Dermis blood vessel endothelial cell (primary cell): ENCODE data around the gene CDAN1. TPM values are rescaled to one million over a fixed set of nuclear protein-coding genes. Genes with fewer than 3 reads are reported as not detected.
"Not testable (repeated sequence)": the region's sequence is repeated elsewhere in the genome, so short reads cannot be mapped to it uniquely, and the experiment has no call there.

ENCODE experiments used
- DNase-seq: peaks from one replicate; pipeline ENCODE4 v3.0.0; 2010
- total RNA-seq: library from RNA; depleted of rRNA; stranded (reverse); fragments of >200 nt; gene quantifications from 2 replicates; pipeline ENCODE4 v1.2.3, GENCODE V29; 2014

CDAN1 gene
- total RNA-seq, 1 donor from 2014 or later, result 12.9 TPM

DNA sequence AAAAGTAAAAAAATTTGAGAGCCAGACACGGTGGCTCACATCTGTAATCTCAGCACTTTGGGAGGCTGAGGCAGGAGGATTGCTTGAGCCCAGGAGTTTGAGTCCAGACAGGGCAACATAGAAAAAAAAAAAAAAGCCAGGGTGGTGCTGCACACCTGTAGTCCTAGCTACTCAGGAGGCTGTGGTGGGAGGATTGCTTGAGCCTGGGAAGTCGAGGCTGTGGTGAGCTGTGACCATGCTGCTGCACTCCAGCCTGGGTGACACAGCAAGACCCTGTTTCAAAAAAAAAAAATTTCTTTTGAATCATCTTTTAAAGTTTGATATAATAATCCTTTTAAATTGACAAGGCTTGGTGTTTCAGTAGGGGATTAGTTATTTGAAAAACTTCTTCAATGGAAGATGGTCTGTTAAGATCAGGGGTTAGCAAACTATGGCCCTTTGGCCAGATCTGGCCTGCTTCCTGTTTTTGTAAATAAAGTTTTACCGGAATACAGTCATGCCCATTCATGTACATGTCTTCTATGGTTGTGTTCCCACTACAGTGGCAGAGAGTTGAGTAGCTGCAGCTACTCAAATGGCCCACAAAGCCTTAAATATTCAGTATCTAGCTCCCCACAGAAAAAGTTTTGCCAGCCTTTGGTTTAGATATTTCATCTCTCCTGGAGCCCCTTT, 28.9 kb downstream of the CDAN1 start:
- peak; percentile 65 for DNase-seq

DNA sequence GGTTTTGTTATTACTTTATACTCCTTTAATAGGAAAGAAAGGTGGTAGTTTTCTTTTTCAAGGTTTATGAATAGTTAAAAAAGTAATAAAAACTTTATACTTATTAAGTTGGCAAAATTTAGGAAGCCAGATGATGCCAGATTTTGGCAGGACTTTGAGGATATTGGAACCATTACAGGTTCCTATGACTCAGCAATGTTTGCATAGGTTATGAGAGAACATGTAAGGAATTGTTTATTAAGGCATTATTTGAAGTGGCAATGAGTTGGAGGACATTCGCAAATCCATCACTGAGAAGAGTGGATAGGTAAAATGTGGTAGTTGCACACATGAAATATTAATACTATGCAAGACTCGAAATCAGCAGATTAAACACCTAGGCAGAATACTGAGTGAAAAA, 29.9 kb downstream of the CDAN1 start:
- peak; percentile 56 for DNase-seq

DNA sequence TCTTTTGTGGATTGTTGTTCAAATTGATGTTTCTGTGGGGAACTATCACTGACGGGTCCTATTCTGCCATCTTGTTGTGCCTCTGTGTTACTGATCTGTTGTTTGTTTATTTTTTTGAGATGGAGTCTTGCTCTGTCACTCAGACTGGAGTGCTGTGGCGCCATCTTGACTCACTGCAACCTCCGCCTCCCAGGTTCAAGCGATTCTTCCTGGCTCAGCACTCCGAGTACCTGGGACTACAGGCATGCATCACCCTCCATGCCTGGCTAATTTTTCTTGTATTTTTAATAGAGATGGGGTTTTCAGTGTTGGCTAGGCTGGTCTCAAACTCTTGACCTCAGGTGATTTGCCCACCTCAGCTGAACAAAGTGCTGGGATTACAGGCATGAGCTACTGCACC, 31.6 kb downstream of the CDAN1 start:
- DNase-seq, result no peak

DNA sequence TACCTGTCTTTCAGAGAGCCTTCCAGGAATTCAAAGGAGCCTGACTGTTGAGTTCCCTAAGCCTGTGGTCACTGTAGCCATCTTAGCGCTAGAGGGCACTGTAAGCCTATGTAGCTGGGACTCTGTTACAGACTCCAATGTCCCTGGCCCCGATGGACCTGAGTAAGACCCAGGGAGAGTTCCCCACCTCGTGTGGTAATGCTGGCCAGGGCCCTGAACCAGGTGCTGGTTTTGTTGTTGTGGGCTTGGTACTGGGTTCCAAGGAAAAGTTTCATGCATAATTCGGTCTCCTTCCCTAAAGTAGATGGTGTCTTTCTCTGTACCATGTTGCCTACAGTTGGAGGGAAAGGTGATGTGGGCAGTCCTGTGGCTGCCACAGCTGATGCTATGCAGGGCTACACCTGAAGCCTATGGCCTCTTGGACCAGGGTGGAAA, 32.4 kb downstream of the CDAN1 start:
- peak; percentile 89 for DNase-seq

DNA sequence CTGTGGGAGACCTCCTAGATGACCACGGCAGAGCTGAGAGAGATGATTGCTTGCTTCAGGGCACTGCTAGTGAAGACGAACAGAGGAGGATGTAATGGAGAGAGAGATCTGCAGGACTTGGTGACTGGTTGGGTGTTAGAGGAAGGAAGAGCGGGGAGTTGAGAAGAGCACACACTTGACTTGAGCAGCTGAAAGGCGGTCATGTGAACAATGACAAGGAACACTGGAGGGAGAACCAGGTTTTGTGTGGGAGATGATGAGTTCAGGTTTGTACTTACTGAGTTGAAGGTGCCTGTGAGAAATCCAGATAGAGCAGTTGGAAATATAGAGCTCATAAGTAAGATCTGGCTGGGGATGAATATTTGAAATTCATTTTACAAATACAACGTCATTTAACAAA, 40.3 kb downstream of the CDAN1 start:
- DNase-seq, result no peak

DNA sequence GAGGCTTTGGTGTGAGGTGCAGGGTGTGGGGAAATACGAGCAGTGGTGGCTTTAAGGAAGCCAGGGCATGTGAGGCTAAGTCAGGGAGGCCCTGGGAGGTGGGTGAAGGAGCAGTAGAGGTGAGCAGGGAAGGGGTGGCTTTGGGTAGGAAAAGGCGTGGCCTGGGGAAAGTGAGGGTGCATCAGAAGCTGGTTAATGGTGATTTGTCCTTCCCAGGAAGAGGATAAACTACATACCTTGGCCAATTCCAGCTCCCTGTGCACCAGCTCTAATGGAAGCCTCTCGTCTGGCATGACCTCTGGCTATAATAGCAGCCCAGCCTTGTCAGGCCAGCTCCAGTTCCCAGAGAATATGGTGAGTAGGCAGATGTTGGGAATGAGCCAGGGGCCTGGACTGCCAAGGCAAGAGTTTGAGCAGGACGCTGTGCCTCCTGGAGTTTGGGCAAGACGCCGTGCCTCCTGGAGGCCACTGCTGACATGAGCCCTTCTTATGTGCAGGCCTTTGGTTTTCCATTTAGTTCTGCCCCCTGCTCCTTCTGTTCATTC, 41.3 kb downstream of the CDAN1 start:
- no peak for DNase-seq

DNA sequence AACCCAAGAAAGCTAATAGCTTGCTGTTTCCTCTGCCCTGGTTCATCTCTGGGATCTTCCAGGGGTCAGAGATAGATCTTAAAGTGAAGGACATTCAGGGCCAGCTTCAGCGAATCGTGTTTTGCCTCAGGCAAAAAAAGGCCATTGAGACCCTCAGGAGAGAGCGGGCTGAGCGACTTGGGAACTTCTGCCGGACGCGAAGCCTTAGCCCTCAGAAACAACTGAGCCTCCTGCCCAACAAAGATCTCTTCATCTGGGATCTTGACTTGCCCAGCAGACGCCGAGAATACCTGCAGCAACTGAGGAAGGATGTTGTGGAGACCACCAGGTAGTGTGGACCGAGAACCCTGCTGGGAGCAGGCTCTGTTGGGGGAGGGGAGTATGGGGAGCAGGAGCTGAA, 42.5 kb downstream of the CDAN1 start:
- no peak for DNase-seq

DNA sequence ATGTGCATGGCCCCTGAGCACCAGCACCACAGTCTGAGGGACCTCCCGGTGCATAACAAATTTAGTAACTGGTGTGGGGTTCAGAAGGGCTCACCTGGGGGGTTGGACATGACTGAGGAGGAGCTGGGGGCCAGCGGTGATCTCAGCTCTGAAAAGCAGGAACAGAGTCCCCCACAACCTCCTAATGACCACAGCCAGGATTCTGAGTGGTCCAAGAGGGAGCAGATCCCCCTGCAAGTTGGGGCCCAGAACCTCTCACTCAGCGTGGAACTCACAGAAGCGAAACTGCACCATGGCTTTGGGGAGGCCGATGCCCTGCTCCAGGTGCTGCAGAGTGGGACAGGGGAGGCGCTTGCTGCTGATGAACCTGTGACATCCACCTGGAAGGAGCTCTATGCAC, 43.0 kb downstream of the CDAN1 start:
- no peak for DNase-seq

DNA sequence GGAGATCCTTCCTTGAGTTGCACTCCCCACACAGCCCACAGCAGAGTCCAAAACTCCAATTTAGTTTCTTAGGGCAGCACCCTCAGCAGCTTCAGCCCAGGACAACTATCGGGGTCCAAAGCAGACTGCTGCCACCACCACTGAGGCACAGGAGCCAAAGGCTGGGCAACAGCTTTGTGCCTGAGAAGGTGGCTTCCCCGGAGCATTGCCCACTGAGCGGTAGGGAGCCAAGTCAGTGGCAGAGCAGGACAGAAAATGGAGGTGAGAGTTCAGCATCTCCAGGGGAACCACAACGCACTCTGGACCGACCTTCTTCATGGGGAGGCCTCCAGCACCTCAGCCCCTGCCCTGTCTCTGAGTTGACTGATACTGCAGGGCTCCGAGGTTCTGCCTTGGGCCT, 43.4 kb downstream of the CDAN1 start:
- no peak for DNase-seq

DNA sequence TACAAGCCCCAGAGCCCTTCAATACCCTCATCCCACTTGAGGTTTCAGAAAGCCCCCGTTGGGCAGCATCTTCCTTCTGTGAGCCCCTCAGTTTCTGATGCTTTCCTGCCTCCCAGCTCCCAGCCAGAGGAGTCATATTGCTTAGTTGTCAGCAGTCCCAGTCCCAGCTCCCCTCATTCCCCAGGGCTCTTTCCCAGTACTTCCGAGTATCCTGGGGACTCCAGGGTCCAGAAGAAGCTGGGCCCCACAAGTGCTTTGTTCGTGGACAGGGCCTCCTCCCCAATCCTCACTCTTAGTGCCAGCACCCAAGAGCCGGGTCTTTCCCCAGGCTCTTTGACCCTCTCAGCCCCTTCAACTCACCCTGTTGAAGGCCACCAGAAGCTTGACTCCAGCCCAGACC, 43.9 kb downstream of the CDAN1 start:
- no peak for DNase-seq

DNA sequence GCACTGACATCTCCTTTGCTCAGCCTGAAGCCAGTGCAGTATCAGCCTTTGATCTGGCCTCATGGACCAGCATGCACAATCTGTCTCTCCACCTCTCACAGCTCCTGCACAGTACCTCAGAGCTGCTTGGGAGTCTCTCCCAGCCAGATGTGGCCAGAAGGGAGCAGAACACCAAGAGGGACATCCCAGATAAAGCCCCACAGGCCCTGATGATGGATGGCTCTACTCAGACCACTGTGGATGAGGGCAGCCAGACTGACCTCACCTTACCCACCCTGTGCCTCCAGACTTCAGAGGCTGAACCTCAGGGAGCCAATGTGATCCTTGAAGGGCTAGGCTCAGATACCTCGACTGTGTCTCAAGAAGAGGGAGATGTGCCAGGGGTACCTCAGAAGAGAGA, 44.4 kb downstream of the CDAN1 start:
- DNase-seq, result no peak

DNA sequence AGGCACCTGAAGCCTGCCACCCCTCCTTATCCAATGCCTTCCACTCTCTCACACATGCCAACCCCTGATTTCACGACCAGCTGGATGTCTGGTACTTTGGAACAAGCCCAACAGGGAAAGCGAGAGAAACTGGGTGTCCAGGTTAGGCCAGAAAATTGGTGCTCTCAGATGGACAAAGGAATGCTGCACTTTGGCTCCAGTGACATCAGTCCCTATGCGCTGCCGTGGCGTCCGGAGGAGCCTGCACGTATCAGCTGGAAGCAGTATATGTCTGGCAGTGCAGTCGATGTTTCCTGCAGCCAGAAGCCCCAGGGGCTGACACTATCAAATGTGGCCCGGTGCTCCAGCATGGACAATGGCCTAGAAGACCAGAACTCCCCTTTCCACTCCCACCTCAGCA, 45.2 kb downstream of the CDAN1 start:
- DNase-seq, result no peak

DNA sequence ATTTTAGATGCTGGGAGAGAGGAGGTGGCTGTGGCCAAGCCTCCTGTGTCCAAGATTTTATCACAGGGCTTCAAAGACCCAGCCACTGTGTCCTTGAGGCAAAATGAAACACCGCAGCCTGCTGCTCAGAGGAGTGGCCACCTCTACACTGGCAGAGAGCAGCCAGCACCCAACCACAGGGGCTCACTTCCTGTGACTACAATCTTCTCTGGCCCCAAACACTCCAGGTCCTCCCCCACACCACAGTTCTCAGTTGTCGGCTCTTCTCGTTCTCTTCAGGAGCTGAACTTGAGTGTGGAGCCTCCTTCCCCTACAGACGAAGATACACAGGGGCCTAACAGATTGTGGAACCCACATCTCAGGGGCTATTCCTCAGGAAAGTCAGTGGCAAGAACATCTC, 45.6 kb downstream of the CDAN1 start:
- no peak for DNase-seq

DNA sequence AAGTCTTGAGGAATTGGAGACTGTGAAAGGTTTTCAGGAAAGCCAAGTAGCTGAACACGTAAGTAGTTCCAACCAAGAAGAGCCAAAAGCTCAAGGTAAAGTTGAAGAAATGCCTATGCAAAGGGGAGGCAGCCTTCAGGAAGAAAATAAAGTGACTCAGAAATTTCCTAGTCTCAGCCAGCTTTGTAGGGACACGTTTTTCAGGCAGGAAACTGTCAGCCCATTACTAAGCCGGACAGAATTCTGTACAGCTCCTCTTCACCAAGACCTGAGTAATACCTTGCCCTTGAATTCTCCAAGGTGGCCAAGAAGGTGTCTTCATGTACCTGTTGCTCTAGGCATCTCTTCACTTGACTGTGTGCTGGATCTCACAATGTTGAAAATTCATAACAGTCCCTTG, 48.6 kb downstream of the CDAN1 start:
- peak; percentile 14 for DNase-seq

DNA sequence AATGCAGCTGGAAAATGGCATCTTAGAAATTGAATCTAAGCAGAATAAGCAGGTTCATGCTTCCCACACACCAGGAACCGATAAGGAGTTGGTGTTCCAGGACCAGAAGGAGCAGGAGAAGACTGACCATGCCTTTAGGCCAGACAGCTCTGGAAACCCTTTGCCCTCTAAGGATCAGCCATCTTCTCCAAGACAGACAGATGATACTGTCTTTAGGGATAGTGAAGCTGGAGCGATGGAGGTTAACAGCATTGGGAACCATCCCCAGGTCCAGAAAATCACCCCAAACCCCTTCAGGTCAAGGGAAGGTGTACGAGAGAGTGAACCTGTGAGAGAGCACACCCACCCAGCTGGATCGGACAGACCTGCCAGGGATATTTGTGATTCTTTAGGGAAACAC, 49.2 kb downstream of the CDAN1 start:
- no peak for DNase-seq

DNA sequence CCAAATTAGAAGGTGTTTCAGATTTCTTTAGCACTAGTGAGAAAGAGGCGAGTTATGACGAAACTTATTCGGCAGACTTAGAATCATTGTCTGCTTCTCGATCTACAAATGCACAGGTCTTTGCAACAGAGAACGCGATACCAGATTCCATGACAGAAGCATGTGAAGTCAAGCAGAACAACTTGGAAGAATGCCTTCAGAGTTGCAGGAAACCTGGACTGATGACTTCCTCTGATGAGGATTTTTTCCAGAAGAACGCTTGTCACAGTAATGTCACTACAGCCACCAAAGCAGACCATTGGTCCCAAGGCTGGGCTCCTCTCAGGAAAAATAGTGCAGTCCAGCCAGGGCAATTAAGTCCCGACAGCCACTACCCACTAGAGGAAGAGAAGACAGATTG, 50.6 kb downstream of the CDAN1 start:
- DNase-seq, result no peak

DNA sequence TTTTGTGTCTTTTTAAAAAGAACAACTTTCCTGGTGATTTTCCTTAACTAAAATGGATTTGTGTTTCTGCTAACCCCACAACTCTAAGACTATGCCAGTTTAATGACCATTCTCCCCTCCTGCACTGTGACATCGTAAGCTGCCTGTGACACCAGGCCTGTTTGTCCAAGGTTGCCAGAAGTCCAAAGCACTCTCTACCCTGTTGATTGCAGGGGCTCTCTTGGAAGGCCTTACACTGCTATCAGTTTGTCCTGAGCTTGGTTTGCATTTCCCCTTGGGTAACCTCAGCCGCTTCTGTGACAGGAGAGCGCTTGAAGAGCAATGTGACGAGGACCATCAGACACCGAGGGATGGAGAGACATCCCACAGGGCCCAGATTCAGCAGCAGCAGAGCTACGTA, 55.8 kb downstream of the CDAN1 start:
- DNase-seq, result no peak

DNA sequence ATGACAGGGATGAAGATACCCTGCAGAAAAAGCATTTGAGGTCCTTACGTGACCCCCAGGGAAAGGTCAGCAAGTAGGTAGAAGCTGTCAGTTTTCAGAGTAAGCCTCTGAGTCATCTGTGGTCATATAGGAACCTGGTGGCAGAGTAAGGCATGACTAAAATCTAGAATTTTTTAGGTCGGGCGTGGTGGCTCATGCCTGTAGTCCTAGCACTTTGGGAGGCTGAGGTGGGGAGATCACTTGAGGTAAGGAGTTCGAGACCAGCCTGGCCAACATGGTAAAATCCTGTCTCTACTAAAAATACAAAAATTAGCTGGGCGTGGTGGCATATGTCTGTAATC, 56.8 kb downstream of the CDAN1 start:
- DNase-seq, result not testable (repeated sequence)

DNA sequence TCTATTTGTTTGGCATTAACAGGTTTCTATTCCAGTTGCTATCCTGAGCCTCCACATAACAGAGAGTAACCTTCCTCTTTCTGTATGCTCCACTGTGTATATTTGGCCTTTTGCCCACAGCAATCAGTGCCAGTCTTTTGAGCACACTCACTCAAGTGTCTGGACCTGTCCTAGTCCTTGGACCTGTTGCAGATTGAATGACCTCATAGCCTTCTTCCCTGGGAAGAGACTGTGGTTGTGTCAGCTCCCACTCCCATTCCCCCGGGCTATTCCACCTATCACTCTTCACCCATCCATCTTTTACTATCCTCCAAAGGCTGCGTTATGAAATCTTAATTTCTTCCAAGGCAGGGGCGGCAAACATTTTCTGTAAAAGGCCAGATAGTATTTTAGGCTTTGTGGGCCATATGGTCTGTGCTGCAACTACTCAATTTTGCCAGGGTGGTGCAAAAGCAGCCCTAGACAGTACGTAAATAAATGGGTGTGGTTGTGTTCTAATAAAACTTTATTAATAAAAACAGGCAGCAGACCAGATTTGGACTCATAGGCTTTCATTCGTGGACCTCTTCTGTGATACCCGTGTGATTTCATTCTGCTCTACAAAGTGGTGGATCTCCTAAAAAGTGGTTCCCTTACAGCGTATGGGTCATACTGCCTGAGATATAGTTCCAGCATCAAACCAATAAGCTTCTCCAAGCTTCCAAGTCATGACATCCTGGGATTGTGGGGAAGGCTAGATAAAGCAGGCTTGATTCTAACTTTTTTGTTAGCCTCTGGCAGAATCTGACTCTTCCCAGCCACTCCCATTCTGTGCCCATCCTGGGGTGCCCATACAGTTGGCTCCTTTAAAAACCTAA, 57.4 kb downstream of the CDAN1 start:
- peak; percentile 20 for DNase-seq

DNA sequence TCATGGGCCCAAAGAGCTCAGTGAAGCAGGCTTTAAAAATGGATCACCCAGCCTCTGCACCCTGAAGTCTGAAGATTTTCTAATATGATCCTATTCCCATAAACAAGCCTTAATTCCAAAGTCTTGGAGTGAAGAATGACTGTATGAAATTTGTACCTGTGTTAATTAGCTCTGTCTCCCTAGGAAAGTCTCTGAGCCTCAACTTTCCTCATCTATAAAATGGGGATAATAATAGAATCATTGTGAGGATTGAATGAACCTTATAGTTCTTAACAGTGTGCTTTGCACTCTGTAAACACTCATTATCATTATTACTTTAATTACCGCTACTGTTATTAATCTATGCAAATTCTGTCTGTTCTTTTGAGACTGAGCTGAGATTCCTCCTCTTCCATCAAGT, 61.9 kb downstream of the CDAN1 start:
- DNase-seq, result no peak

DNA sequence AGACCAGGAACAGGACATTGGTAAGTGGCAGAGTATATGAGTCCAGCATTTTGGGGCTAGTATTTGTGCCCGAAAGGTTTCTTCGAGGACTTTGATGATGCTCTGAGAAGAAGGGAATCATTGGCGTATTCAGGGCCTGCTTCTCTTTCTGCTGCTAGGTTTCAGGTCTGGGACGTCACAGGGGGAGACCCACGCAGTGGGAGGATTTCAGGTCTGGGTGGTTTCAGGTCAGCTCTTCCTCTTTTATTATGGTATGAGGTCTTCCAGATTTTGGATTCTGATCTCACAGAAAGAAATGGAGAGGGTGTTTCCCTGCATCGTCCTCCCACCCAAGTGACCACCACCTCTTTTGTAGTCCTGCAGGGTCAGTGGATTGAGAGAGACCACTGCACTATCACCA, 62.5 kb downstream of the CDAN1 start:
- DNase-seq, result no peak
